Astrocyte of the spinal cord (primary cell): ENCODE data around the gene HSCB.

Experiments used
- DNase-seq: peaks from one replicate; pipeline ENCODE4 v3.0.0; 2011; ENCODE audit warnings: low read depth, low spot score
- H3K4me3 ChIP-seq: 2 replicates; pipeline ENCODE4 v1.5.1; 2011; ENCODE audit warnings: low read depth, mild to moderate bottlenecking, low read length, moderate library complexity
- CTCF ChIP-seq: IDR thresholded peaks from 2 replicates; pipeline ENCODE4 v1.5.1; 2012; ENCODE audit warnings: low read depth, mild to moderate bottlenecking, low read length, inconsistent platforms
- in situ Hi-C: cut with HindIII; loops from 2 replicates; pipeline ENCODE4 v1.10.0; 2017; ENCODE audit warnings: low sequenced_read_pairs

Gene HSCB

DNA sequence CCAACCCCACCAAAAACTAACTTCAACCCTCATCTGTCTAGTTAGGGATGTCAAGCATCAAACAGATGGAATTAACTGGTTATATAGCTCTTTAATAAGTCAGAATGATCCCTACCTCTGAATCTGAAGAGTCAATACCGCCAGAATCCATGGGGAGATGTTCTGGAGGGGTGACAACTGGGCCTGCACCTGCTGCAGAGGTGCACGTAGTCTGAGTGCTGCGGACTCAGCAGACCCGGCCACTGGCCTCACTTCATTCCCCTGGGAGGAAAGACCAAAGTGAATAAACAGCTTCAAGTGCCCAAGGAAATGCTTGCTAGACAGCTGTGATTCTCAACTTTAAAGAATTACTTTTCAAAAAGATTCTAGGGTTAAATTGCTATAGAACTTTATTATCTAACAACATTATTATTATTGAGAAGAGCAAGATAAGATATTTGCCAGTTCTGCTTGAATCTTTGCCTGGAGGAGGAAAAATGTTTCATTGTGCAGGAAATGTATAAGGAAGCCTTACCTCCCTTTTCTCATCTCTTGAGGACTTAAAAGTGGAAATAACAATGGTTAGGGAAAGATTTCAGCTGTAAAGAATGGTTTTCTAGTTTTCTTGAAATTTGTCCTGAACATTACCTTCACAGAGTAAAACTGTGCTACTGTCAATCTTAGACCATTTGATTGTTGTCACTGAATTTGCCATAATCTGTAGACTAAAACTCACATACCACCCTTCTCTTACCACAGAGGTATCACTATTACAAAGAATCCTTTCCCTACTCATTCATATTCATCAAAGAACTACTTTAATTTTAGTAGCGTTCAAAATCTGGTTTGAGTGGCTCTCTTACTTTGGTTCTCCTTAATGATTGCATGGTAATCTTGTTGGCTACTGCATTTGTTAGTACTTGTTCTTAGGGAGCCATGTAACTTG is 54.4 kb downstream of the HSCB start:
- no peak for TF ChIP-seq CTCF
- in situ Hi-C loops: no loop called here
- DNase-seq: no peak
- H3K4me3 ChIP-seq: no peak overlapping the region

DNA sequence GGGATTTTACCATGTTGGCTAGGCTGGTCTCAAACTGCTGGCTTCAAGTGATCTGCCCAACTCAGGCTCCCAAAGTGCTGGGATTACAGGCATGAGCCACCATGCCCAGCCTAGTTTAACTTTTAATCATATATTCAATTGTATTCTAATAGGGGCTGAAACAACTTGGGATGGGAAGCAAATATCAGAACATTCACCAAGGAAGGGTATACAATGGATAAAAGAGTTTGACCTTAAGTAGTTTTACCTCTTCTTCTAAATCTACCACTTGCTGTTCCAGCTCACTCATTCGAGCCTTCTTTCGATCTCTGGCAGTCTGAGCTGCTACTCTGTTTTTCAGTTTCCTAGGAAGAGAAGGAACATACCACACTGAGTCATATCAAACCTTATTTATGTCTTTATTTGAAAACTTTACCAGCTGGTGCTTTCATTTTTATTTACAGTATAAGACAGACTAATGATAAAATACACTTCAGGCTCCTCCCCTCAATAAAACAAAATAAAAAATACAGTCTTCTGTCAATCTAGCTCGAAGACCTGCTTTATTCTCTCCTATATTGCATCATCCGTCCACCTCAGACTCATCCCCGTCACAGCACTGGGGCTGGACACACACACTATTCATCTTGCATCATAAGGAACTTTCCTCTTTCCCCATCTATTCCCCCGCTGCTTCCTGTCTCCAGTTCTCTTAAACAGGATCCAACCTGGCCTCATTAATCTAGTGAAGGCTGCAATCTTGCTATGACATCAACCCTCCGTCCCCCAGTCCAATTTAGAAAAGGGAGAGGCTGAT is 57.2 kb downstream of the HSCB start:
- in situ Hi-C loops: no loop called here
- TF ChIP-seq CTCF: no peak
- DNase-seq: peak; percentile 91
- peak overlapping the region; percentile 64 for H3K4me3 ChIP-seq

- TF ChIP-seq CTCF: no peak
- in situ Hi-C loops: no loop called here
- peak overlapping the region; percentile 64 for H3K4me3 ChIP-seq
- peak; percentile 63 for DNase-seq
These were observed 57.9 kb downstream of the HSCB start for GRCh38 chr22:28799606-28800307.

- no peak for TF ChIP-seq CTCF
- peak; percentile 95 for DNase-seq
- peak within 1 kb of the TSS; percentile 64 for H3K4me3 ChIP-seq
- in situ Hi-C loops: no loop called here
These were observed 58.6 kb downstream of the HSCB start, which contains the start of gene XBP1 for GRCh38 chr22:28800308-28801041. Gene XBP1, minus strand, starts transcription at chr22:28800569.

- no peak for DNase-seq
- in situ Hi-C loops: no loop called here
- H3K4me3 ChIP-seq: no peak overlapping the region
- TF ChIP-seq CTCF: no peak
These were observed 60.2 kb downstream of the HSCB start for GRCh38 chr22:28801845-28802594.
